PC-3 (cell line): ENCODE data around the gene FANCG. TPM values are rescaled to one million over a fixed set of nuclear protein-coding genes. Genes with fewer than 3 reads are reported as not detected.
A peak's percentile ranks its signal among the peaks of the same experiment; 100 is the strongest.

Experiments used
- ATAC-seq: fragments of 200-7000 bp; cut with Tn5 transposase; 2 replicates; pipeline ENCODE4 v1.9.1; 2020; ENCODE audit warnings: mild to moderate bottlenecking, moderate library complexity
- BruUV-seq: library from RNA; stranded (reverse); fragments of 400-500 nt; replicated peaks from 2 replicates; lab custom pipeline; 2021; lab: Mats Ljungman, UMichigan
- CTCF ChIA-PET: fragments of 300-600 bp; sonication (Branson Sonifier 250); formaldehyde crosslinking; loops from one replicate; lab custom pipeline; 2022; ENCODE audit warnings: antibody characterized with exemption; lab: Charles Lee
- POLR2A ChIA-PET: fragments of 300-600 bp; sonication (Branson Sonifier 250); formaldehyde crosslinking; loops from one replicate; lab custom pipeline; 2022; ENCODE audit warnings: antibody characterized with exemption; ENCODE audit not compliant: unreplicated experiment; lab: Charles Lee
- DNase-seq: peaks from one replicate; pipeline ENCODE4 v3.0.0-alpha.2; 2015
- H2AFZ ChIP-seq: fragments of 300-600 bp; sonication (generic); 2 replicates; pipeline ENCODE4 v1.6.0; 2016; ENCODE audit warnings: antibody characterized with exemption, low read length
- H3F3A ChIP-seq: fragments of 300-600 bp; sonication (generic); one replicate; pipeline ENCODE4 v1.6.0; 2017; ENCODE audit warnings: antibody characterized with exemption, low read length, control low read depth, mild to moderate bottlenecking; ENCODE audit not compliant: unreplicated experiment
- H3K27ac ChIP-seq: fragments of 300-600 bp; sonication (generic); 2 replicates; pipeline ENCODE4 v1.5.1; 2016; ENCODE audit warnings: mild to moderate bottlenecking, low read length
- H3K27me3 ChIP-seq: fragments of 300-600 bp; sonication (generic); 2 replicates; pipeline ENCODE4 v1.6.1; 2016; ENCODE audit warnings: low read length, mixed read lengths
- H3K36me3 ChIP-seq: fragments of 300-600 bp; sonication (generic); 2 replicates; pipeline ENCODE4 v1.6.1; 2016; ENCODE audit warnings: low read depth, mixed run types, low read length, mixed read lengths
- H3K4me1 ChIP-seq: fragments of 300-600 bp; sonication (generic); 2 replicates; pipeline ENCODE4 v1.5.1; 2016; ENCODE audit warnings: low read length; ENCODE audit not compliant: insufficient read depth
- H3K4me2 ChIP-seq: fragments of 300-600 bp; sonication (generic); 2 replicates; pipeline ENCODE4 v1.6.0; 2016; ENCODE audit warnings: low read length
- H3K4me3 ChIP-seq: fragments of 300-600 bp; sonication (generic); 2 replicates; pipeline ENCODE4 v1.5.1; 2016; ENCODE audit warnings: mild to moderate bottlenecking, low read length, mixed read lengths
- H3K79me2 ChIP-seq: fragments of 300-600 bp; sonication (generic); 2 replicates; pipeline ENCODE4 v1.6.1; 2017; ENCODE audit warnings: low read length, mixed read lengths
- H3K9ac ChIP-seq: fragments of 300-600 bp; sonication (generic); 2 replicates; pipeline ENCODE4 v1.6.0; 2016; ENCODE audit warnings: mild to moderate bottlenecking, low read length
- H3K9me2 ChIP-seq: fragments of 300-600 bp; sonication (generic); replicated peaks from 2 replicates; pipeline ENCODE4 v1.6.1; 2016; ENCODE audit warnings: mixed run types, low read length, mixed read lengths
- H3K9me3 ChIP-seq: fragments of 300-600 bp; sonication (generic); 2 replicates; pipeline ENCODE4 v1.6.1; 2016; ENCODE audit warnings: low read length, mixed read lengths
- H4K20me1 ChIP-seq: fragments of 300-600 bp; sonication (generic); 2 replicates; pipeline ENCODE4 v1.6.1; 2016; ENCODE audit warnings: low read length, mixed read lengths
- EZH2 ChIP-seq: fragments of 300-600 bp; sonication (generic); IDR thresholded peaks from one replicate; pipeline ENCODE4 v1.6.1; 2017; ENCODE audit warnings: antibody characterized with exemption, mild to moderate bottlenecking, low read length; ENCODE audit not compliant: unreplicated experiment
- EZH2phosphoT487 ChIP-seq: fragments of 300-600 bp; sonication (generic); IDR thresholded peaks from 2 replicates; pipeline ENCODE4 v1.6.1; 2018; ENCODE audit warnings: mild to moderate bottlenecking, antibody characterized with exemption, low read length, borderline replicate concordance
- intact Hi-C: fragments of 100-400 bp; cut with micrococcal nuclease; formaldehyde crosslinking; loops from 2 replicates; pipeline ENCODE4 v1.9.0; 2023
- total RNA-seq: library from RNA; depleted of rRNA; stranded (reverse); fragments of >200 nt; gene quantifications from 2 replicates; pipeline ENCODE4 v1.2.3, GENCODE V29; 2014
- TF ChIP-seq, protein P1 (sequence below): fragments of 300-600 bp; sonication (generic); conservative IDR thresholded peaks from 2 replicates; pipeline ENCODE4 v1.5.1; 2017; ENCODE audit warnings: antibody characterized with exemption, low read depth, mild to moderate bottlenecking, low read length

The FANCG gene
- total RNA-seq, 1 experiment from 2014 or later: 32.6 TPM

- Histone ChIP-seq H3K9me2 (no peaks in the 10 kb centered on the region), H4K20me1 (no peaks in the 10 kb centered on the region), H3K79me2 (no peaks in the 10 kb centered on the region), H3K4me1 (no peaks in the 10 kb centered on the region; the same call in 1 of the 2 replicates), H3K4me3 (no peak overlapping the region), H3F3A (no peaks in the 10 kb centered on the region), H3K9ac (no peak overlapping the region), H3K27ac (no peak overlapping the region), H3K36me3 (no peaks in the 10 kb centered on the region), H3K27me3 (no peaks in the 10 kb centered on the region), H3K4me2 (no peak overlapping the region), H2AFZ (no peak overlapping the region), H3K9me3 (no peaks in the 10 kb centered on the region)
- BruUV-seq: no TSS peak
- ATAC-seq (no peak), DNase-seq (no peak)
- ChIA-PET POLR2A (interaction anchor here (0.5 kb wide), 1 partner anchor 34 kb away, joined by 3 read pairs; no protein-coding TSS in a partner anchor), CTCF (no interaction called here)
- intact Hi-C loops: no loop called here
- TF ChIP-seq EZH2: no peak
Observed at GRCh38 chr9:35042891-35043545, 36.7 kb downstream of the FANCG start.

GRCh38 chr9:35042081-35042604 lies 37.6 kb downstream of the FANCG start:
- no peak for ATAC-seq
- H3K9ac ChIP-seq: no peak overlapping the region
- intact Hi-C loops: no loop called here
- H3K4me3 ChIP-seq: no peak overlapping the region
- no peak overlapping the region for H3K4me2 ChIP-seq
- no peak overlapping the region for H2AFZ ChIP-seq
- H3K4me1 ChIP-seq: no peaks in the 10 kb centered on the region; the same call in 1 of the 2 replicates
- H3K9me3 ChIP-seq: no peaks in the 10 kb centered on the region
- no TSS peak for BruUV-seq
- no peaks in the 10 kb centered on the region for H3F3A ChIP-seq
- no peak for TF ChIP-seq EZH2phosphoT487
- TF ChIP-seq, protein P1, sequence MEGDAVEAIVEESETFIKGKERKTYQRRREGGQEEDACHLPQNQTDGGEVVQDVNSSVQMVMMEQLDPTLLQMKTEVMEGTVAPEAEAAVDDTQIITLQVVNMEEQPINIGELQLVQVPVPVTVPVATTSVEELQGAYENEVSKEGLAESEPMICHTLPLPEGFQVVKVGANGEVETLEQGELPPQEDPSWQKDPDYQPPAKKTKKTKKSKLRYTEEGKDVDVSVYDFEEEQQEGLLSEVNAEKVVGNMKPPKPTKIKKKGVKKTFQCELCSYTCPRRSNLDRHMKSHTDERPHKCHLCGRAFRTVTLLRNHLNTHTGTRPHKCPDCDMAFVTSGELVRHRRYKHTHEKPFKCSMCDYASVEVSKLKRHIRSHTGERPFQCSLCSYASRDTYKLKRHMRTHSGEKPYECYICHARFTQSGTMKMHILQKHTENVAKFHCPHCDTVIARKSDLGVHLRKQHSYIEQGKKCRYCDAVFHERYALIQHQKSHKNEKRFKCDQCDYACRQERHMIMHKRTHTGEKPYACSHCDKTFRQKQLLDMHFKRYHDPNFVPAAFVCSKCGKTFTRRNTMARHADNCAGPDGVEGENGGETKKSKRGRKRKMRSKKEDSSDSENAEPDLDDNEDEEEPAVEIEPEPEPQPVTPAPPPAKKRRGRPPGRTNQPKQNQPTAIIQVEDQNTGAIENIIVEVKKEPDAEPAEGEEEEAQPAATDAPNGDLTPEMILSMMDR: no peak
- H3K27ac ChIP-seq: no peak overlapping the region
- no peaks in the 10 kb centered on the region for H4K20me1 ChIP-seq
- no peaks in the 10 kb centered on the region for H3K9me2 ChIP-seq
- DNase-seq: peak; percentile 38
- no peaks in the 10 kb centered on the region for H3K79me2 ChIP-seq
- ChIA-PET POLR2A (no interaction called here), CTCF (no interaction called here)
- H3K36me3 ChIP-seq: no peaks in the 10 kb centered on the region
- no peaks in the 10 kb centered on the region for H3K27me3 ChIP-seq

GRCh38 chr9:35035851-35036701 lies 43.7 kb downstream of the FANCG start:
- Histone ChIP-seq H4K20me1 (no peaks in the 10 kb centered on the region), H3F3A (no peaks in the 10 kb centered on the region), H3K27me3 (no peaks in the 10 kb centered on the region), H2AFZ (no peak overlapping the region), H3K4me2 (no peak overlapping the region), H3K9me2 (no peaks in the 10 kb centered on the region), H3K4me1 (no peaks in the 10 kb centered on the region), H3K36me3 (no peaks in the 10 kb centered on the region), H3K9ac (no peak overlapping the region), H3K9me3 (no peaks in the 10 kb centered on the region), H3K4me3 (no peak overlapping the region), H3K27ac (no peak overlapping the region), H3K79me2 (no peaks in the 10 kb centered on the region)
- TF ChIP-seq EZH2phosphoT487: no peak
- ATAC-seq: no peak
- intact Hi-C loops: no loop called here
- CTCF ChIA-PET: no interaction called here
- POLR2A ChIA-PET: interaction anchor here (0.6 kb wide), 1 partner anchor 411 kb away, joined by 7 read pairs; no protein-coding TSS in a partner anchor
- DNase-seq: no peak
- BruUV-seq: no TSS peak
